Brain pericyte (primary cell): ENCODE data around the gene FCN1.

Source experiments
- DNase-seq: peaks from one replicate; pipeline ENCODE4 v3.0.0-alpha.2; 2012; ENCODE audit warnings: low read depth, low spot score

The FCN1 gene

GRCh38 chr9:134913713-134914500, 3.8 kb downstream of the FCN1 start:
- DNase-seq: no peak

GRCh38 chr9:134913041-134913712, 4.5 kb downstream of the FCN1 start:
- no peak for DNase-seq

GRCh38 chr9:134912126-134912840, 5.4 kb downstream of the FCN1 start:
- no peak for DNase-seq

- DNase-seq: no peak
These were observed 7.9 kb downstream of the FCN1 start for GRCh38 chr9:134909511-134910481.

GRCh38 chr9:134908524-134909309, 9.0 kb downstream of the FCN1 start:
- no peak for DNase-seq

- no peak for DNase-seq
These were observed 14.8 kb downstream of the FCN1 start for GRCh38 chr9:134902936-134903335.

GRCh38 chr9:134899818-134900217, 17.9 kb downstream of the FCN1 start:
- DNase-seq: no peak

GRCh38 chr9:134899168-134899567, 18.5 kb downstream of the FCN1 start:
- no peak for DNase-seq

GRCh38 chr9:134898319-134898718, 19.4 kb downstream of the FCN1 start:
- no peak for DNase-seq

- DNase-seq: no peak
These were observed 20.0 kb downstream of the FCN1 start for GRCh38 chr9:134897584-134898170.

GRCh38 chr9:134896834-134897583, 20.7 kb downstream of the FCN1 start:
- no peak for DNase-seq

- peak; percentile 71 for DNase-seq
These were observed 21.5 kb downstream of the FCN1 start for GRCh38 chr9:134895908-134896833.

GRCh38 chr9:134895567-134895907, 22.2 kb downstream of the FCN1 start:
- DNase-seq: no peak

GRCh38 chr9:134895097-134895496, 22.6 kb downstream of the FCN1 start:
- peak; percentile 60 for DNase-seq

GRCh38 chr9:134894136-134894860, 23.4 kb downstream of the FCN1 start:
- DNase-seq: no peak

GRCh38 chr9:134892820-134893420, 24.8 kb downstream of the FCN1 start:
- no peak for DNase-seq

- no peak for DNase-seq
These were observed 25.5 kb downstream of the FCN1 start for GRCh38 chr9:134892221-134892620.
